AG04450 (cell line): ENCODE data around the gene ANXA2R. TPM values are rescaled to one million over a fixed set of nuclear protein-coding genes. Genes with fewer than 3 reads are reported as not detected.
"Not testable (repeated sequence)": the region's sequence is repeated elsewhere in the genome, so short reads cannot be mapped to it uniquely, and the experiment has no call there.

Experiments used
- CTCF ChIA-PET: fragments of 300-600, 350-600 bp; formaldehyde crosslinking; extraction: SDS; loops from one replicate; lab custom pipeline; 2022; ENCODE audit warnings: antibody characterized with exemption, inconsistent platforms; lab: Charles Lee
- POLR2A ChIA-PET: fragments of 350-600 bp; formaldehyde crosslinking; extraction: SDS; loops from one replicate; lab custom pipeline; 2021; ENCODE audit warnings: antibody characterized with exemption, inconsistent platforms; lab: Yijun Ruan, JAX
- DNase-seq: peaks from one replicate; pipeline ENCODE4 v3.0.0-alpha.2; 2011; ENCODE audit warnings: low read depth, low spot score
- H3K27ac ChIP-seq: one replicate; pipeline ENCODE4 v1.5.1; 2012; ENCODE audit warnings: low read depth, low read length, control low read depth
- H3K27me3 ChIP-seq: one replicate; pipeline ENCODE4 v1.6.0; 2012; ENCODE audit warnings: low read length; ENCODE audit not compliant: control insufficient read depth, insufficient read depth
- H3K4me3 ChIP-seq: 2 replicates; pipeline ENCODE4 v1.5.1; 2011; ENCODE audit warnings: mild to moderate bottlenecking, low read depth, low read length, control low read depth
- H3K9me3 ChIP-seq: 2 replicates; pipeline ENCODE4 v1.5.1; 2012; ENCODE audit warnings: low read length; ENCODE audit not compliant: control insufficient read depth, insufficient read depth
- polyA minus RNA-seq: library from RNA; depleted of rRNA, polyadenylated mRNA; stranded (reverse); fragments of >200 nt; gene quantifications from 2 replicates; pipeline ENCODE4 v1.2.3, GENCODE V29; 2011; rRNA and poly(A)+ RNA removed
- polyA plus RNA-seq: library from polyadenylated mRNA; depleted of rRNA; stranded (reverse); fragments of >200 nt; gene quantifications from 2 replicates; pipeline ENCODE4 v1.2.3, GENCODE V29; 2011; rRNA removed
- TF ChIP-seq, protein P1 (sequence below): IDR thresholded peaks from 2 replicates; pipeline ENCODE4 v1.5.1; 2011; ENCODE audit warnings: low read depth, low read length, control low read depth, inconsistent platforms

Gene ANXA2R, protein sequence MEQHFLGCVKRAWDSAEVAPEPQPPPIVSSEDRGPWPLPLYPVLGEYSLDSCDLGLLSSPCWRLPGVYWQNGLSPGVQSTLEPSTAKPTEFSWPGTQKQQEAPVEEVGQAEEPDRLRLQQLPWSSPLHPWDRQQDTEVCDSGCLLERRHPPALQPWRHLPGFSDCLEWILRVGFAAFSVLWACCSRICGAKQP
- polyA plus RNA-seq = 3.7 and 4.9 TPM in 2 replicates
- polyA minus RNA-seq = 4.3 and 4.6 TPM in 2 replicates

DNA sequence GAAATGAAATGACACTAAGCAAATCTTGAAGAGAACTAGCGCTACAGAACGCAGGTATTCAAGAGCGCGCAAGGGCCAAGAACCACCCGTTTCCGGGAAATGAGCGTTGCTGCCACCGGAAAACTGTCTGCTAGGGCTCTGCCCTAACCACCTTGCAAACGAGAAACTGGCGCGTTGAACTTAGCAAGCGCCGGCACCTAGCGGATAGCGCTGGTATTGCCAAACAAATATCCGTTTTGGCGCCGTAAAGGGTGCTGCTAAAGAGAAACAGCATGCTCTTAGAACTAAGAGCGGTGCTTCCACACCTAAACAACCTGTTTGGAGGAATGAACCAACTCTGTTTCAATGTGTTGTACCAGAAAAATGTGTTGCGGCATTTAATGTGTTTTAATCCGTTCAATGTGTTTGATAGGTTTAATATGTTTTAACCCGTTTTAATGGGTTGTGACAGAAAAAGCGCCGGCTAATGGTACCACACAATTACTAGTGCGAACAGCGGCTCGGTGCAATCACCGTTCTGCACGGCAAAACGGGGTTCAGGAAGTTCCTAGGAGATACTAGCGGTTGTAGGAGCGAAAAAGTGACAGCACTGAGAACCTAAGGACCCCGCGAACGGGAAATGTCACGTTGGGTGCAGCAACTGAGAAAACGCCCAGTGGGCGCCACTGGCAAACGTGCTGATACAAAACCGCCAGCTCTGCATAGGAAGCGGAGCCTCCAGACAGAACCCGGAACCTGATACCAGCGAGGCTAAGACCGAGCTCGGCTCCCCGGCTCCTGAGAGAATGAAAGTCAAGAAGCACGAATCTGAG, at the start of gene ANXA2R:
ANXA2R (minus strand) TSS at position 33 of the 812 bp plus-strand sequence. CDS start 273 bp downstream, outside the sequence.
- CTCF ChIA-PET = interaction anchor here (0.7 to 6.4 kb wide), 15 partner anchors 11 to 444 kb away, joined by 3 to 48 read pairs (median 7); partner anchors contain the start of gene TMEM267
- TF ChIP-seq, protein P1, sequence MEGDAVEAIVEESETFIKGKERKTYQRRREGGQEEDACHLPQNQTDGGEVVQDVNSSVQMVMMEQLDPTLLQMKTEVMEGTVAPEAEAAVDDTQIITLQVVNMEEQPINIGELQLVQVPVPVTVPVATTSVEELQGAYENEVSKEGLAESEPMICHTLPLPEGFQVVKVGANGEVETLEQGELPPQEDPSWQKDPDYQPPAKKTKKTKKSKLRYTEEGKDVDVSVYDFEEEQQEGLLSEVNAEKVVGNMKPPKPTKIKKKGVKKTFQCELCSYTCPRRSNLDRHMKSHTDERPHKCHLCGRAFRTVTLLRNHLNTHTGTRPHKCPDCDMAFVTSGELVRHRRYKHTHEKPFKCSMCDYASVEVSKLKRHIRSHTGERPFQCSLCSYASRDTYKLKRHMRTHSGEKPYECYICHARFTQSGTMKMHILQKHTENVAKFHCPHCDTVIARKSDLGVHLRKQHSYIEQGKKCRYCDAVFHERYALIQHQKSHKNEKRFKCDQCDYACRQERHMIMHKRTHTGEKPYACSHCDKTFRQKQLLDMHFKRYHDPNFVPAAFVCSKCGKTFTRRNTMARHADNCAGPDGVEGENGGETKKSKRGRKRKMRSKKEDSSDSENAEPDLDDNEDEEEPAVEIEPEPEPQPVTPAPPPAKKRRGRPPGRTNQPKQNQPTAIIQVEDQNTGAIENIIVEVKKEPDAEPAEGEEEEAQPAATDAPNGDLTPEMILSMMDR = peak; percentile 90
- POLR2A ChIA-PET = interaction anchor here (0.6 to 2.6 kb wide), 6 partner anchors 22 to 151 kb away, joined by 3 to 20 read pairs (median 10); no protein-coding TSS in a partner anchor
- peak within 1 kb of the TSS; percentile 98 for H3K27ac ChIP-seq
- DNase-seq = peak; percentile 91
- H3K4me3 ChIP-seq = peak within 1 kb of the TSS; percentile 83
- H3K27me3 ChIP-seq = no peaks in the 10 kb centered on the region
- no peaks in the 10 kb centered on the region; the same call in 1 of the 2 replicates for H3K9me3 ChIP-seq

DNA sequence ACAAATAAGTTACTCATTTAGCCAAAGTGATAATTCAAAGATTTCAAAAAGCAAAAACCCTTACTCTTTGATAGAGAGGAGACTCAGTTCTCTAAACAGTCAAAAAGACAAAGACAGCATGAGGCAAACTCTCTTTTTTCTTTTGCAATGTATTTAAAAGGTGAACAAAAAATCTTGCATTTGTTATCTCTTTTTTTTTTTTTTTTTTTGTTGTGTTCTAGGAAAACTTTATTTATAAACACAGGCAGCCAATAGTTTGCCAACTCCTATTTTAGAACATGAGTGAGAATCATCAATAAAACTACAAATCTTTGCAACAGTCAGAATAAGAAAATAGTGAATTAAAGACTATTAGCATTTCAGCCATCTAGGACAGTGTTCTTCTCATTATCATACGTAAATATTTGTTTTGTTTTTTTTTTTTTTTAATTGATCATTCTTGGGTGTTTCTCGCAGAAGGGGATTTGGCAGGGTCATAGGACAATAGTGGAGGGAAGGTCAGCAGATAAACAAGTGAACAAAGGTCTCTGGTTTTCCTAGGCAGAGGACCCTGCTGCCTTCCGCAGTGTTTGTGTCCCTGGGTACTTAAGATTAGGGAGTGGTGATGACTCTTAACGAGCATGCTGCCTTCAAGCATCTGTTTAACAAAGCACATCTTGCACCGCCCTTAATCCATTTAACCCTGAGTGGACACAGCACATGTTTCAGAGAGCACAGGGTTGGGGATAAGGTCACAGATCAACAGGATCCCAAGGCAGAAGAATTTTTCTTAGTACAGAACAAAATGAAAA, 46.2 kb upstream of the ANXA2R start:
- H3K9me3 ChIP-seq, H3K27me3 ChIP-seq, H3K27ac ChIP-seq, H3K4me3 ChIP-seq, DNase-seq, CTCF ChIA-PET, POLR2A ChIA-PET: not testable (repeated sequence)

DNA sequence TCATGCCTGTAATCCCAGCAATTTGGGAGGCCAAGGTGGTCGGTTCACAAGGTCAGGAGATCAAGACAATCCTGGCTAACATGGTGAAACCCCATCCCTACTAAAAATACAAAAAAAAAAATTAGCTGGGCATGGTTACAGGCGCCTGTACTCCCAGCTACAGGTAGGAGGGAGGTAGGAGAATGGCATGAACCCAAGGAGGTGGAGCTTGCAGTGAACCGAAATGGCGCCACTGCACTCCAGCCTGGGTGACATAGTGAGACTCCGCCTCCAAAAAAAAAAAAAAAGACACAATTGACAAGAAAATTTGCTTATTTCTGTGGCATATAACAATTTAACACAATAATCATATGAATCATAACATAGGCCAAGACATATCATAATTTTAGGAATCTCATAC, 45.3 kb upstream of the ANXA2R start:
- peaks cover 3% of the 10 kb centered on the region; the same call in 1 of the 2 replicates for H3K9me3 ChIP-seq
- POLR2A ChIA-PET = no interaction called here
- H3K4me3 ChIP-seq = no peak overlapping the region
- H3K27me3 ChIP-seq = no peaks in the 10 kb centered on the region
- H3K27ac ChIP-seq = no peak overlapping the region
- CTCF ChIA-PET = no interaction called here
- no peak for DNase-seq
- TF ChIP-seq, protein P1 = no peak

DNA sequence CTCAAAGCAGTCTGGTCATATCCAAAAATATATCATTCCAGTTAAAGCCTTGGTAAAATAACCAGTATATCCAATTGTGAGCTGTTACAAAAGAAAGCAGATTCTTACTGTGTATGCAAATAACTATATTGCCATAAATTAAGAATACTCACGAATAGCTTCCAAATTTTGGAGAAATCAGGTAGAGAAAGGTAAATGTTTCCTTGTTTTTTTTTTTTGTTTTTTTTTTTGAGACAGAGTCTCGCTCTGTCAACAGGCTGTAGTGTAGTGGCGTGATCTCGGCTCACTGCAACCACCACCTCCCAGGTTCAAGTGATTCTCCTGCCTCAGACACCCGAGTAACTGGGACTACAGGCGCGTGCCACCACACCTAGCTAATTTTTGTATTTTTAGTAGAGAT, 44.3 kb upstream of the ANXA2R start:
- H3K27ac ChIP-seq, H3K9me3 ChIP-seq, DNase-seq, H3K27me3 ChIP-seq, POLR2A ChIA-PET, H3K4me3 ChIP-seq: not testable (repeated sequence)
- CTCF ChIA-PET = interaction anchor here (0.9 to 4.2 kb wide), 2 partner anchors 22 to 172 kb away, joined by 5 to 27 read pairs; no protein-coding TSS in a partner anchor

DNA sequence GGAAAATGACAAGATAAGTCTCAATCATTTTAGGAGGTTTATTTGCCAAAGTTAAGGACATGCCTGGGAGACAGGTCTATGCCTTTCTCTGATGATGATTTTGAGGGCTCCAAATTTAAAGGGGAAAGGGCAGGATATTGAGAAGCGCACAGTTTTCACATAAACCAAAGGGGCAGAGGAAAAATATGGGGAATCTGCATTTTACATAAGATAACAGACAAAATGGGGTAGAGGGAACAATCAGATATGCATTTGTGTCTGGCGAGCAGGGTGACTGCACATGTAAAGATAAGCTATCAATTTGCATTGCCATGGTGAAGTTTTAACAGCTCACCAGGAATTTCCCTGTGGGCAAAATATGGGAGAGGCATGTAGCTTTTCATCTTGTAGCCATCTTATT, 41.2 kb upstream of the ANXA2R start:
- H3K27ac ChIP-seq, POLR2A ChIA-PET, H3K9me3 ChIP-seq, DNase-seq, H3K4me3 ChIP-seq, H3K27me3 ChIP-seq: not testable (repeated sequence)
- CTCF ChIA-PET = interaction anchor here (0.7 to 4.2 kb wide), 2 partner anchors 25 to 173 kb away, joined by 3 to 27 read pairs; no protein-coding TSS in a partner anchor

DNA sequence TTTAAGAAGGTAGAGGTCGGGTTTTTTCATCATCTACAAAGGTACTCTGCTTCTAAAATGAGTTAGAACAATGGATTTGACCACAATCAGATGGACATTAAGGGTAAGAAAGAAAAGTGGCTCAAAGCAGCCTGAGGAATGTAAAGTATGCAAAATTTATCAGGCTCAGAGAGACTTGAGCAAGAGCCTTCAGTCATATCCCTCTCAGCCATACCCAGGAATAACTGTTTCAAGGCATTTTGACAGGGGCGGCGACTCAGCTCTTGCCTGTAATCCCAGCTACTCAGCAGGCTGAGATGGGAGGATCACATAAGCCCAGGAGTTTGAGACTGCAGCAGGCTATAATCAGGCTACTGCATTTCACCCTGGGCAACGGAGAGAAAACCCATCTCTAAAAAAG, 38.8 kb upstream of the ANXA2R start:
- ChIA-PET CTCF (interaction anchor here (0.9 to 1.6 kb wide), 5 partner anchors 9 to 167 kb away, joined by 3 to 6 read pairs (median 3); no protein-coding TSS in a partner anchor), POLR2A (no interaction called here)
- TF ChIP-seq, protein P1 = no peak
- no peaks in the 10 kb centered on the region; the same call in 1 of the 2 replicates for H3K9me3 ChIP-seq
- H3K4me3 ChIP-seq = no peak overlapping the region
- no peaks in the 10 kb centered on the region for H3K27me3 ChIP-seq
- no peak overlapping the region for H3K27ac ChIP-seq
- no peak for DNase-seq

DNA sequence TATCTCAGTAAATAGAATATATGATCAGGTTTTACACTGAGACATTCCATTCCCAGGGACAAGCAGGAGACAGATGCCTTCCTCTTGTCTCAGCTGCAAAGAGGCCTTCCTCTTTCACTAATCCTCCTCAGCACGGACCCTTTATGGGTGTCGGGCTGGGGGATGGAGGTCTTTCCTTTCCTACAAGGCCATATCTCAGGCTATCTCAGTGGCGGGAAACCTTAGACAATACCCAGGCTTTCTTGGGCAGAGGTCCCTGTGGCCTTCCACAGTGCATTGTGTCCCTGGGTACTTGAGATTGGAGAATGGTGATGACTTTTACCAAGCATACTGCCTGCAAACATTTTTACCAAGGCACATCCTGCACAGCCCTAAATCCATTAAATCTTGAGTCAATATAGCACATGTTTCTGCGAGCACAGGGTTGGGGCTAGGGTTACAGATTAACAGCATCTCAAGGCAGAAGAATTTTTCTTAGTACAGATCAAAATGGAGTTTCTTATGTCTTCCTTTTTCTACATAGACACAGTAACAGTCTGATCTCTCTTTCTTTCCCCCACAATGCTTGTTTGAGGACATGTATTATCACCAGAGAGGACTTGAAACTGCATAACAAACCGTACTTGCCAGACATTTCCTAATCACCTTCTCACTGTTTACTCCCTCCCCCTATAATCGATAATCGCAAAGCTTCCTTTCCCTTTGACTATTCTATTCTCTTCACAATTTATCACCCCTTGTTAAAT, 37.5 kb upstream of the ANXA2R start:
- H3K27ac ChIP-seq, DNase-seq, CTCF ChIA-PET, H3K9me3 ChIP-seq, H3K27me3 ChIP-seq, POLR2A ChIA-PET, H3K4me3 ChIP-seq: not testable (repeated sequence)
